Mesodermal cell (in vitro differentiated cells): ENCODE data around the gene CTDSP1.

Source experiments
- H3K27ac ChIP-seq: 2 replicates; pipeline ENCODE4 v1.7.0; 2013; ENCODE audit warnings: mild to moderate bottlenecking, low read depth, low read length, moderate library complexity; ENCODE audit not compliant: severe bottlenecking
- H3K36me3 ChIP-seq: 2 replicates; pipeline ENCODE4 v1.7.1; 2013; ENCODE audit warnings: mild to moderate bottlenecking, low read length, moderate library complexity; ENCODE audit not compliant: control insufficient read depth, insufficient read depth
- H3K4me1 ChIP-seq: one replicate; pipeline ENCODE4 v1.7.1; 2013; ENCODE audit warnings: mild to moderate bottlenecking, low read length; ENCODE audit not compliant: insufficient read depth, control insufficient read depth, poor library complexity, severe bottlenecking
- H3K4me3 ChIP-seq: 2 replicates; pipeline ENCODE4 v1.7.0; 2013; ENCODE audit warnings: low read length, control low read depth, mild to moderate bottlenecking; ENCODE audit not compliant: insufficient read depth, poor library complexity, severe bottlenecking; ENCODE audit errors: extremely low read depth
- H3K9me3 ChIP-seq: 2 replicates; pipeline ENCODE4 v1.7.1; 2013; ENCODE audit warnings: mild to moderate bottlenecking, low read length, moderate library complexity; ENCODE audit not compliant: control insufficient read depth
- WGBS, 2 experiments: methylation state at CpG; one replicate each; pipeline ENCODE4 v1.1.5; 2013; ENCODE audit warnings: missing lambda C conversion rate in 2 of 2; ENCODE audit not compliant: insufficient coverage in 2 of 2; 5-methylcytosine and 5-hydroxymethylcytosine counted together

The CTDSP1 gene

DNA sequence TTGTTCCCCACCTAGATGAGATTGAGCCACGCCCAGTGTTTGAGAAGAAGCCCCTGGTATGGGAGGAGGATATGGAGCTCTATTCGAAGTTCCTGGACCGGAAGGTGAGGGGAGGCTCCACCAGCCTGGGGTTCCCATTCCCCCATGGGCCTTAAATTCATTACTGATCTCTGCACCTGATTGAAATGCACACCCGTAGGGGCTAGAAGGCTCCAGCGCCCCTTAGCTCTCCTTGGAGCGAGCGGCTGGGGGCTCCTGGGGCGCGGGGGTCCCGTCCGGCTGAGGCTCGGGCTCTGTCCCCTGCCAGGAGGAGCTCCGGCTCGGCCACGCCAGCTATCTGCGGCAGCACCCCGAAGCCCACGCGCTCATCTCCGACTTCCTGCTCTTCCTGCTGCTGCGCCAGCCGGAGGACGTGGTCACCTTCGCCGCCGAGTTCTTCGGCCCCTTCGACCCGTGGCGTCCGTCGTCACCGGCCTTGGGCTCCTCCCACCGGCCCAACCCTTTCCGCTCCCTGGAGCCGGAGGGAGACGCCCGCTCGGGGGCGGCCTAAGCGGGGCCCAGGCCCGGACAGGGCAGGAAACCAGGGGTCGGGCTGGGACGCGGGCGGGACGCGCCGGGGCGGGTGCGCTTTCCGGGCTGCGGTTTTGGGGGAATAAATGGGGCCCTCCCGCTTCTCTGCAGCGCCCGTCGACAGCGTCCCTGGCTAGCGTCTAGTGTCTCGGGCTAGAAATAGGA lies 32.1 kb upstream of the CTDSP1 start:
- peak overlapping the region; percentile 39 for H3K4me3 ChIP-seq
- H3K9me3 ChIP-seq: peaks cover 7% of the 10 kb centered on the region
- H3K36me3 ChIP-seq: no peaks in the 10 kb centered on the region
- H3K27ac ChIP-seq: peak overlapping the region; percentile 23
- H3K4me1 ChIP-seq: no peaks in the 10 kb centered on the region
- 12 to 21% methylated on average over 35 to 57 of the region's 60 CpGs for whole genome bisulfite sequencing, 2 experiments

DNA sequence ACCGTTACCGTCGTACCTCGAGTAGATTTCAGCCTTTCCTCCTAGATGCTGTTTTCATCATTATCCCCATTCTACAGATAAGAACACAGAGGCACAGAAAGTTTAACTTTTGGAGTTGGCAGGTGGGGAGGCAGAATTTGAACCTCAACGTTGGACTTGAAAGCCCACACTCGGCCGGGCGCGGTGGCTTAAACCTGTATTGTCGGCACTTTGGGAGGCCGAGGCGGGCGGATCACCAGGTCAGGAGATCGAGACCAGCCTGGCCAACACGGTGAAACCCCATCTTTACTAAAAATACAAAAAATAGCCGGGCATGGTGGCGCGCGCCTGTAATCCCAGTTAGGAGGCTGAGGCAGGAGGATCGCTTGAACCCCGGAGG lies 31.5 kb upstream of the CTDSP1 start:
- Histone ChIP-seq H3K4me3 (peak overlapping the region; percentile 39), H3K9me3 (peaks cover 7% of the 10 kb centered on the region), H3K27ac (peak overlapping the region; percentile 23), H3K4me1 (no peaks in the 10 kb centered on the region), H3K36me3 (no peaks in the 10 kb centered on the region)
- 79 to 98% methylated on average over 13 to 20 of the region's 21 CpGs for WGBS, 2 experiments

DNA sequence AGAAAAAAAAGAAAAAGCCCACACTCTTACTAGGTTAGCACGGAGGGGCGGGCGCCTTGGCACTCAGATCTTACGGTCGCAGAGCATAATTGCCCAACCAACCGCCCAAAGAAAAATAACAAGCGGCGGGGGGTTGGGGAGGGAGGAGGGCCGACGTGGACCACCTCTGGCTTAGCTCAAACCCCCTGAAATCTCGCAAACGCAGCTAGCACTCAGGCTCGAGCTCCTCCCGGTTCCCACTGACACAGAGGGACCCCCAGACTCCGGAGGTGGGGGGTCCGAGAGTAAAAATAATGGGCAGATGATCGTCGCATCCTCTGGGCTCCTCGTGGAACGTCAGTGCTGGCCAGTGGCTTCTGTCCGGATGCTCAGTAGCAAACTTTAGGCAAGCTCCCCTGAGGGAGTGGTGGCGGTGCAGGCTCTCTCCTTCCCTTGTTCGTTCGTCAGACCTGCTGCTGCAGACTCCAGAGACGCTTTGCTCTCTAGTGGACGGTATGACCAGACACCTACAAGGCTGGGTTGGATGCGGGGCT lies 31.0 kb upstream of the CTDSP1 start:
- Histone ChIP-seq H3K36me3 (no peaks in the 10 kb centered on the region), H3K9me3 (peaks cover 7% of the 10 kb centered on the region), H3K27ac (no peak overlapping the region), H3K4me3 (no peak overlapping the region), H3K4me1 (no peaks in the 10 kb centered on the region)
- 73 to 82% methylated on average over 15 to 16 of the region's 27 CpGs for WGBS, 2 experiments

DNA sequence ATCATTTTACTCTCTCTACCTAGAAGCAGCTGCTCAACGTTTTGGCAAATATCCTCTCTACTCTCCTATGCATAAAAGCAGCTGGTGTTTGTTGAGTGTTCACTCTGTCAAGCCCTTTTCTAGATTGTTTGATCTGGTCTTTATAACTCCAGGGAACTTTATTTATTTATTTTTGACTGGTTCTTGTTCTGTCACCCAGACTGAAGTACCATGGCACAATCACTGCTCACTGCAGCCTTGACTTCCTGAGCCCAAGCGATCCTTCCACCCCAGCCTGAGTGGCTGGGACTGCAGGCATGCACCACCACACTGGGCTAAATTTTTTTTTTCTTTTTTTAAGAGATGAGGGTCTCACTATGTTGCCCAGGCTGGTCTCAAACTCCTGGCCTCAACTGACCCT lies 30.3 kb upstream of the CTDSP1 start:
- H3K9me3 ChIP-seq: peaks cover 7% of the 10 kb centered on the region
- H3K36me3 ChIP-seq: no peaks in the 10 kb centered on the region
- no peaks in the 10 kb centered on the region for H3K4me1 ChIP-seq
- WGBS, 2 experiments: 75 to 100% methylated on average over 1 of the region's 2 CpGs
- H3K27ac ChIP-seq: no peak overlapping the region
- no peak overlapping the region for H3K4me3 ChIP-seq

- Histone ChIP-seq H3K4me1 (no peaks in the 10 kb centered on the region), H3K36me3 (no peaks in the 10 kb centered on the region), H3K4me3 (no peak overlapping the region), H3K9me3 (peaks cover 7% of the 10 kb centered on the region), H3K27ac (no peak overlapping the region)
- 86 to 97% methylated on average over 10 of the region's 11 CpGs for WGBS, 2 experiments
Measured at GRCh38 chr2:218370410-218371063, 29.1 kb upstream of the CTDSP1 start.

- H3K36me3 ChIP-seq: no peaks in the 10 kb centered on the region
- no peaks in the 10 kb centered on the region for H3K4me1 ChIP-seq
- H3K9me3 ChIP-seq: peaks cover 3% of the 10 kb centered on the region
- H3K4me3 ChIP-seq: no peak overlapping the region
- no peak overlapping the region for H3K27ac ChIP-seq
Measured at GRCh38 chr2:218371983-218372350, 27.7 kb upstream of the CTDSP1 start.

DNA sequence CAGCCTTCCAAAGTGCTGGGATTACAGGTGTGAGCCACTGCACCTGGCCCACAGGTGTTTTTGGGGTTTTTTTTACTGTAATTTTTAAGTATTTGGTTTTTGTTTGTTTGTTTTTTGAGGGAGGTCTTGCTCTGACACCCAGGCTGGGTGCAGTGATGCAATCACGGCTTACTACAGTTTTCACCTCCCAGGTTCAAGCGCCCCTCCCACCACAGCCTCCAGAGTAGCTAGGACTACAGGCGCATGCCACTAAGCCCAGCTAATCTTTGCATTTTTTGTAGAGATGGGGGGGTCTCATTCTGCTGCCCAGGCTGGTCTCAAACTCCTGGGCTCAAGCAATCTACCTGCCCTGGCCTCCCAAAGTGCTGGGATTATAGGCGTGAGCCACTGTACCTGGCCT lies 24.9 kb upstream of the CTDSP1 start:
- H3K27ac ChIP-seq: no peak overlapping the region
- no peaks in the 10 kb centered on the region for H3K36me3 ChIP-seq
- no peaks in the 10 kb centered on the region for H3K4me1 ChIP-seq
- no peaks in the 10 kb centered on the region for H3K9me3 ChIP-seq
- 75 to 100% methylated on average over 1 to 2 of the region's 4 CpGs for WGBS, 2 experiments
- no peak overlapping the region for H3K4me3 ChIP-seq

- no peaks in the 10 kb centered on the region for H3K4me1 ChIP-seq
- H3K4me3 ChIP-seq: no peak overlapping the region
- no peaks in the 10 kb centered on the region for H3K36me3 ChIP-seq
- H3K9me3 ChIP-seq: no peaks in the 10 kb centered on the region
- H3K27ac ChIP-seq: no peak overlapping the region
- 79 to 93% methylated on average over 2 of the region's 2 CpGs for WGBS, 2 experiments
Measured at GRCh38 chr2:218375212-218375611, 24.5 kb upstream of the CTDSP1 start.

DNA sequence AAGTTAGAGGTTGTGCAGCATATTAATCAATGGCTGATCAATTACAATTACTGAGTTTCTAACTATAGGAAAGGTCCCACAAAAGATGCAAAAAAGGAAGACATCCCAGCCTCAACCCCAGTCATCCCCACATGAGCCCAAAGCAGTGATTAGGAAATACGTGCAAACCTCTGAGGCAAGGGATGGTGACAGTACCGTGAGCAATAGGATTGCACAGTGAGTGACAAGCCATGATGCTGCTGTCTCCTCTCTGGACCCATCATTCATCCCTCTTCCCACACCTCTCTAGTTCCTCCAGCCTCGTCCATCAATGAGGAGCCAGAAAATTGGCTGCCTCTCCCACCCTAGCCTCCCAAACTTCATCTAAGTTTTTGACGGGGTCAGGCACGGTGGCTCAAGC lies 21.6 kb upstream of the CTDSP1 start:
- H3K4me3 ChIP-seq: no peak overlapping the region
- H3K36me3 ChIP-seq: no peaks in the 10 kb centered on the region
- no peak overlapping the region for H3K27ac ChIP-seq
- H3K4me1 ChIP-seq: no peaks in the 10 kb centered on the region
- H3K9me3 ChIP-seq: no peaks in the 10 kb centered on the region
- WGBS, 2 experiments: 84 to 90% methylated on average over 5 of the region's 5 CpGs

DNA sequence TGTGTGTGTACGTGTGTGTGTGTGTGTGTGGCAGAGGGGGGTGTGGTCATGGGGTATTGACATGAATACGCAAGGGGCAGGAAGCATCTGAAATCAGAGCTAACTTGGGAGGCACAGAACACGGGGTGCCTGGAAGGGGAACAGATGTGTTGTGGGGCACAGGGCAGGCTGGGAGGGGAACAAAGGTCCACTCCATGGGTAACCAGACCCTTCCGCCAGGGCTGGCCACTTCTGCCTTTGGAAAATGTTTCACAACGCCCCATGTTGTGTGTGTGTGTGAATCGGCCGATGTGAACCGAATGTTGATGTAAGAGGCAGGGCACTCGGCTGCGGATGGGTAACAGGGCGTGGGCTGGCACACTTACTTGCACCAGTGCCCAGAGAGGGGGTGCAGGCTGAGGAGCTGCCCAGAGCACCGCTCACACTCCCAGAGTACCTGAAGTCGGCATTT lies 17.7 kb upstream of the CTDSP1 start, which contains the start of gene SLC11A1:
Gene SLC11A1 (plus strand): TSS at position 358 of the 451 bp plus-strand sequence. CDS start 96 bp downstream, outside the sequence.
- WGBS, 2 experiments: 92 to 94% methylated on average over 13 of the region's 13 CpGs
- H3K36me3 ChIP-seq: no peaks in the 10 kb centered on the region
- H3K27ac ChIP-seq: no peak within 1 kb of the TSS
- no peak within 1 kb of the TSS for H3K4me3 ChIP-seq
- H3K4me1 ChIP-seq: peaks cover 8% of the 10 kb centered on the region
- H3K9me3 ChIP-seq: no peaks in the 10 kb centered on the region

DNA sequence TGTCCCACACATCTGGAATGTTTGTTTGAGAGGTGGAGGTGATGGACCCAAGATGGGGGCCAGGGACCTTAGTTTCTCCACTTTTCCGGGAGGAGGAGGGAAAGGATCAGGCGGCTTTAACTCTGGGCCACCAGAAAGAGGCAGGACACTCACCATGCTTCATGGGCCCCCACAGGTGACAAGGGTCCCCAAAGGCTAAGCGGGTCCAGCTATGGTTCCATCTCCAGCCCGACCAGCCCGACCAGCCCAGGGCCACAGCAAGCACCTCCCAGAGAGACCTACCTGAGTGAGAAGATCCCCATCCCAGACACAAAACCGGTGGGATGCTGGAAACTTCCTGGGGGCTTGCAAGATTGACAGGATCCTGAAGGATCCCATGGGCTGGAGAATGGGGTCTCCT lies 16.9 kb upstream of the CTDSP1 start:
- no peaks in the 10 kb centered on the region for H3K36me3 ChIP-seq
- 82 to 94% methylated on average over 3 to 5 of the region's 6 CpGs for WGBS, 2 experiments
- H3K4me3 ChIP-seq: no peak overlapping the region
- H3K4me1 ChIP-seq: peaks cover 11% of the 10 kb centered on the region
- no peak overlapping the region for H3K27ac ChIP-seq
- no peaks in the 10 kb centered on the region for H3K9me3 ChIP-seq
